Activated T-cell treated with anti-CD3 and anti-CD28 coated beads, Interleukin-2, amount 50 U/mL, for 72 hours (primary cell): Measurements from ENCODE around the gene VSNL1. TPM values are rescaled to one million over a fixed set of nuclear protein-coding genes. Genes with fewer than 3 reads are reported as not detected.

ENCODE experiments used
- ATAC-seq, 2 donors: fragments of 150-1000 bp; cut with Tn5 transposase; replicated peaks in 1 of 2; 2 replicates each; pipeline ENCODE4 v1.10.0; 2021; ENCODE audit warnings: moderate library complexity in 2 of 2, mild to moderate bottlenecking in 1 of 2
- DNase-seq, 2 donors: peaks; one replicate each; pipeline ENCODE4 v3.0.0; 2021 to 2022; ENCODE audit warnings: mixed read lengths in 1 of 2
- H3K27ac Mint-ChIP-seq: one replicate; pipeline ENCODE4 v1.8.0; 2022; ENCODE audit warnings: mild to moderate bottlenecking, moderate library complexity, mixed read lengths
- H3K27me3 Mint-ChIP-seq: one replicate; pipeline ENCODE4 v1.8.0; 2022; ENCODE audit warnings: low read depth, mixed read lengths
- H3K36me3 Mint-ChIP-seq, 2 donors: one replicate each; pipeline ENCODE4 v1.8.0; 2022; ENCODE audit warnings: mixed read lengths in 2 of 2, mild to moderate bottlenecking in 1 of 2; ENCODE audit not compliant: insufficient read depth in 2 of 2
- H3K4me1 Mint-ChIP-seq: one replicate; pipeline ENCODE4 v1.8.0; 2022; ENCODE audit warnings: low read depth, mixed read lengths
- H3K4me3 Mint-ChIP-seq, 2 donors: one replicate each; pipeline ENCODE4 v1.8.0; 2022; ENCODE audit warnings: mild to moderate bottlenecking in 2 of 2, mixed read lengths in 2 of 2, moderate library complexity in 2 of 2
- H3K9me3 Mint-ChIP-seq, 2 donors: one replicate each; pipeline ENCODE4 v1.8.0; 2022; ENCODE audit warnings: mixed read lengths in 2 of 2
- total RNA-seq, 2 donors: library from RNA; stranded (reverse); gene quantifications; one replicate each; pipeline ENCODE4 v1.2.3, GENCODE V29; 2022

The VSNL1 gene
- total RNA-seq, 2 donors from 2014 or later = not detected

DNA sequence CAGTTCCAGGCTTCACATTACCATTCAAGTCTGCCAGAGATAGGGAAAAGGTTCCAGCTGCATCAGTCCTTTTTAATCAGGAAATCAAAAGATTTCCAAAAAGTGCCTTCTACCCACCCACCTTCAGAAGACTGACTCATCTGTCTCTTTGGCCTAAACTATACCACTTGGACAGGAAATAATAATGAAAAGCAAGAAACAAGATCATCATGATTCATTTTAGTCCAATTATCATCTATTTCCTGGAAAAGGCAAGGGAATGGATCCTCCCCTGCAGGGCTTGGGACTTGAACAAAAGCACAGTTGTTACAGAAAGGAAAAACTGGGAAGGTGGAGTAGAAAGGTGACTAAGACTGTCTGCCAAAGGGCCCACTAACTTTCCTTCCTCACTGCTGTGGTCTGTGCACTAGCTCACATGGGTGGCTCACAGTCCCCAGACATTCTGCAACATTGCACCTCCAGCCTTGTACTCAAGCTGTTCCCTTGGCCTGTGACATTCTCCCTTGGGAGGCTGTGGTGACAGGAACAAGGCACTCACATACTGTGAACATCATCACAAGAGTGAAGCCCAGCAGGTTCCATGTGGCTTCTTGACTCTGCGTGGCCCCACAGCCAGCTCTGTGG is 75.3 kb downstream of the VSNL1 start:
- H3K4me1 Mint-ChIP-seq = no peaks in the 10 kb centered on the region
- no peak overlapping the region for H3K4me3 Mint-ChIP-seq
- no peaks in the 10 kb centered on the region for H3K9me3 Mint-ChIP-seq
- peaks cover 29% of the 10 kb centered on the region for H3K27me3 Mint-ChIP-seq
- ATAC-seq (no peak), DNase-seq (no peak)
- no peak overlapping the region for H3K27ac Mint-ChIP-seq
- no peaks in the 10 kb centered on the region for H3K36me3 Mint-ChIP-seq

DNA sequence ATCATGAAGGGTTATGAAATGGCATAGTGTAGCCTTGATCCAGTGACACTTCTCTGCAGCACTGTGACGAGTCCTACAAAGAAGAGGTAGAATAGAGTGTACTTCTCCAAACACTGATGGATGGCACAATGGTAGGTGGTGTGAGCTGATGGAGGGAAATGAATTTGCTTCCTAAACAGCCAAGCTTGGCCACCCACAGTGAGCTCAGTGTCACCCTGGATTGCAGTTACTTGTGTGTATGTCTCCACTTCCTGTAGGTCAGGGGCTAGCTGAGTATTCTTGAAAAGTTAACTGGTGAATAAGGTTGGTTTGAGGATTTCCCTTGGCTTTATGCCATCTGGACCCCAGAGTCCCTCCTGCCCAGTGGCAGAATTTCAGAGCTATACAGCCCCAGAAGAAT is 75.9 kb downstream of the VSNL1 start:
- Mint-ChIP-seq H3K4me3 (no peak overlapping the region), H3K27me3 (peaks cover 32% of the 10 kb centered on the region), H3K9me3 (no peaks in the 10 kb centered on the region), H3K36me3 (no peaks in the 10 kb centered on the region), H3K4me1 (no peaks in the 10 kb centered on the region), H3K27ac (no peak overlapping the region)
- ATAC-seq = no peak
- DNase-seq = no peak

DNA sequence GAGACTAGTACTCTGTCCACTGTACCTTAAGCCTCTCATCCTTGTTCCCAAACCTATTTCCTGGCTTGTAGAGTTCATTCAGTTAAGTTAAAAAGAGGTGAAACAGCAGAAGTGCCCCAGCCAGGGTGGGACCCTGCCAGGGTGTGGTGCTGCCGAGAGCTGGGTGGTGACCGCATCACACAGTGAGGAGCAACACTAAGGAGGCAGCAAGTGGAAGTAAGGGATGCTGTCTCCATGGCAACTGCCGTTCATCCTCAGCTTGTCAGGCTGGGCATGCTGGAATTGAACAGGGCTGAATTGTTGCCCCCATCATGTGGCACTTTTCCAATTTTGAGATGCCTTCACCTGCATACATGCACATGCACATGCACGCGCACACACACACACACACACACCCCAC is 77.0 kb downstream of the VSNL1 start:
- Mint-ChIP-seq H3K4me3 (no peak overlapping the region), H3K36me3 (no peaks in the 10 kb centered on the region), H3K27ac (no peak overlapping the region), H3K9me3 (no peaks in the 10 kb centered on the region), H3K27me3 (peaks cover 32% of the 10 kb centered on the region), H3K4me1 (no peaks in the 10 kb centered on the region)
- DNase-seq (no peak), ATAC-seq (no peak)

DNA sequence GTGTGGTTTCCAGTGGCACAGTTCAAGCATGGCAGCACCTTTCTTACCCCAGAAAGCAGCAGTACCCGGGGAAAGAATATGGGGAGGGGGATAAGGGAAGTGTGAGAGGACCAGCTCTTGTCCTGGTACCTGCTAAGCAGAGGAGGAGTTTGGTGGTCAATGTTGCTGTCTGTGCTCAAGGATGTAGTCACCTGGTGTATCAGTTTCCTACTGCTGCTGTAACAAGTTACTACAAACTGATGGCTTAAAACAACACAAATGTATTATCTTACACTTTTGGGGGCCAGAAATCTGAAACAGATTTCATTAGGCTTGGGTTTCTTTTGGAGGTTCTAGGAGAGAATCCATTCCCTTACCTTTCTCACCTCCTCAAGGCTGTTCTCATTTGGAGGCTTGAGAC is 77.5 kb downstream of the VSNL1 start:
- no peaks in the 10 kb centered on the region for H3K36me3 Mint-ChIP-seq
- no peak overlapping the region for H3K4me3 Mint-ChIP-seq
- ATAC-seq (no peak), DNase-seq (no peak)
- no peaks in the 10 kb centered on the region for H3K4me1 Mint-ChIP-seq
- no peaks in the 10 kb centered on the region for H3K9me3 Mint-ChIP-seq
- H3K27me3 Mint-ChIP-seq = peaks cover 30% of the 10 kb centered on the region
- H3K27ac Mint-ChIP-seq = no peak overlapping the region

DNA sequence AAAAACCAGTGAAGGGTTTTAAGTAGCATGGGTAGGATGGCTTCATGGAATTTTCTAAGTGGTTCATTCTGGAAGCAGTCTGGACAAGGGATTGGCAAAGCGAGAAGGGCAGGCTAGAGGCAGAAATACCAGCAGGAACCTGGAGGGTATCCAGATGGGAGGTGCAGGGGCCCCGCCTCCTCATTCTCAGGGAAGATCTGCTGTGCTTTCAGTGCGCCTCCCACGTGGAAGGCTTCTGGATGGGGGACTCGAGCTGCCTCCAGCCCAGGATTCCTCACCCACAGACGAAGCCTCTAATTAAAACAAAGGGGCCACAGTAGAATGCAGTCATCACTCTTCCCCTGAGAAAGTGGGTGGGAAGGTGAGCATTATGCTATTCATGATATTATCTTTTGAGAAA is 79.8 kb downstream of the VSNL1 start:
- ATAC-seq (no peak), DNase-seq (no peak)
- H3K36me3 Mint-ChIP-seq = no peaks in the 10 kb centered on the region
- no peaks in the 10 kb centered on the region for H3K4me1 Mint-ChIP-seq
- H3K4me3 Mint-ChIP-seq = no peak overlapping the region
- peaks cover 23% of the 10 kb centered on the region for H3K27me3 Mint-ChIP-seq
- no peak overlapping the region for H3K27ac Mint-ChIP-seq
- no peaks in the 10 kb centered on the region for H3K9me3 Mint-ChIP-seq

DNA sequence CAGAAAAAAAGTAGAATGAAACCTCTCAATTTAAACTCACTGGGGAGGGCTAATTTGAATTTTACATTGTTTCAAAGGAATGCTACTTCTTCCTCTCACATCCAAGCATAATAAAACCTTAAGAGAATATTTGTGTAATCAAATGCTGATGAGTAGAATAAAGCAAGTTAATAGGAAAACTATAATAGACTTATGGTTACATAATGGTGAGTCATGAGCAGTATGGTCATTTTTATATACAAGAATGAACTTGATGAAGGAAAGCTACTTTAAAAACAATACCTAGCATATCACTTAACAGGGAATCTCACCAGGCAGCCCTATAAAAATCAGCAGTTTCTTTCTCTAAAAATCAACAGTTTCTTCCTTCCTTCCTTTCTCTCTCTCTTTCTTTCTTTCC is 80.3 kb downstream of the VSNL1 start:
- Mint-ChIP-seq H3K36me3 (no peaks in the 10 kb centered on the region), H3K27ac (no peak overlapping the region), H3K4me1 (no peaks in the 10 kb centered on the region), H3K4me3 (no peak overlapping the region), H3K9me3 (no peaks in the 10 kb centered on the region), H3K27me3 (peaks cover 23% of the 10 kb centered on the region)
- DNase-seq (no peak), ATAC-seq (no peak)

DNA sequence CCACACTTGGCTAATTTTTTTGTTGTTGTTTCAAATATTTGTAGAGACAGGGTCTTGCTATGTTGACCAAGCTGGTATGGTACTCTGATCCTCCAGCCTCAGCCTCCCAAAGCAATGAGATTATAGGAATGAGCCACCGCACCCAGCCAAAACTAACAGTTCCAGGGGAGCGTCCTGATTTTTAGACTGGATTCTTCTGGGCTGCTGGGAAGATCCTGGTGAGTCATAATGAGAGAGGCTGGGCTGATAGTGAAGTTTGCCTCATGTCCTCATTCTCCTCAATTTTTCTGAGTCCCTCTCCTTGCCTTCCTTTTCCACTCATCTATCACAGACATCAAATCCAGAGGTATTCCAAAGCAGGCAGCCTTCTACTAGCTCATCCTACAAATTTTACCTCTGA is 81.3 kb downstream of the VSNL1 start:
- no peaks in the 10 kb centered on the region for H3K36me3 Mint-ChIP-seq
- no peak overlapping the region for H3K27ac Mint-ChIP-seq

DNA sequence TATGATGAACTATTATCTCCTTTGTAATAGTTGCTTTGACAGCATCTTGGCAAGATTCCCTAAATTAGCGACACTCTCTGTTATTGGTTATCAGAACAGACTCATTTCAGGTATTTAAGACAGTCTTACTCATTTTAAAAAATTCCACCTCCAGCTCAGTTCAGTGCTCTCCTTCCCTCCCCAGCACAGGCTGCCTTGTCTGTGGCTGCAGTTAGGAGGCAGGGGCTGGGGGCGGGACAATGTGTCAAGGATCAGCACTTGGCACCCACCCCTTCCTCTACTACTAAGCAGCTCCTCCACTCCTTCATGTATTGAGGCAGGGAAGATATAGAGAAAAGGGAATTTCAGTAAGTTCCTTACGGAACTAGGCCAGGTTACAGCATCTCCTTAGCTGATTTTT is 85.0 kb downstream of the VSNL1 start:
- Mint-ChIP-seq H3K27me3 (peaks cover 13% of the 10 kb centered on the region), H3K36me3 (no peaks in the 10 kb centered on the region), H3K27ac (no peak overlapping the region), H3K4me3 (no peak overlapping the region), H3K4me1 (no peaks in the 10 kb centered on the region), H3K9me3 (no peaks in the 10 kb centered on the region)
- ATAC-seq = no peak
- DNase-seq = no peak

More for the DNA sequence above, 81.3 kb downstream of the VSNL1 start:
- Mint-ChIP-seq H3K4me1 (no peaks in the 10 kb centered on the region), H3K27me3 (peaks cover 23% of the 10 kb centered on the region), H3K4me3 (no peak overlapping the region), H3K9me3 (no peaks in the 10 kb centered on the region)
- no peak for DNase-seq
- ATAC-seq = no peak

DNA sequence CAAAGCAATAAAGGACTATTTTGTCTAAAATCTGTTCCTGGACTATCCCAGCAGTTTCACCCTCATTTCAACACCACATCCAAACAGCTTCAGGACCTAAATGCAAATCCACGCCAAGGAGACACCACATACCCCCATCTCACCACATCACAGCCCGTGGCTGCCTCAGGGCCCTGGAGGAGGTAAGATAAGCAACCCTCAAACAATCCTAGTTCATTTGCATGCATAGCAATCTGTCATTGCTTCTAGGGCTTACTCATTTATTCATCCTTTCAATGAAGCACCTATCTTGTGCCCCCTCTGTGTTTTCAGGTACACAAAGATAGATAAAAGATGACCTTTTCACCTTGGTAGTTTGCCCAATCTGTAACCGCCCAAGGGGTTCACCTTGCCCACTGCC is 86.5 kb downstream of the VSNL1 start:
- Mint-ChIP-seq H3K27ac (no peak overlapping the region), H3K9me3 (no peaks in the 10 kb centered on the region), H3K4me3 (no peak overlapping the region), H3K27me3 (peaks cover 4% of the 10 kb centered on the region), H3K4me1 (no peaks in the 10 kb centered on the region), H3K36me3 (no peaks in the 10 kb centered on the region)
- ATAC-seq = no peak
- DNase-seq = no peak

DNA sequence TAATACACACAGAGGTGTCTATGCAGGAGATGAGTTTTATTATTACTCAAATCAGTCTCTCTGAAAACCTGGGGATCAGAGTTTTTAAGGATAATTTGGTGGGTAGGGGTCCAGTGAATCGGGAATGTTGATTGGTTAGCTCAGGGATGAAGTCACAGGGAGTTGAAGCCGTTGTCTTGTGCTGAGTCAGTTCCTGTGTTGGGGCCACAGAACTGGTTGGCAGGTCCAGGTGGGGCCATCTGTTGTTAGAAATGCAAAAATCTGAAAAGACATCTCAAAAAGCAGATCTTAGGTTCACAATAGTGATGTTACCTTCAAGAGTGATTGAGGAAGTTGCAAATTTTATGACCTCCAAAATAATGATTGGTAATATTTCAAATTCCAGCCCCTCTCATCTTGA is 86.9 kb downstream of the VSNL1 start:
- Mint-ChIP-seq H3K4me1 (no peaks in the 10 kb centered on the region), H3K4me3 (no peak overlapping the region), H3K27ac (no peak overlapping the region), H3K9me3 (no peaks in the 10 kb centered on the region), H3K36me3 (no peaks in the 10 kb centered on the region), H3K27me3 (peaks cover 4% of the 10 kb centered on the region)
- ATAC-seq (no peak), DNase-seq (no peak)

DNA sequence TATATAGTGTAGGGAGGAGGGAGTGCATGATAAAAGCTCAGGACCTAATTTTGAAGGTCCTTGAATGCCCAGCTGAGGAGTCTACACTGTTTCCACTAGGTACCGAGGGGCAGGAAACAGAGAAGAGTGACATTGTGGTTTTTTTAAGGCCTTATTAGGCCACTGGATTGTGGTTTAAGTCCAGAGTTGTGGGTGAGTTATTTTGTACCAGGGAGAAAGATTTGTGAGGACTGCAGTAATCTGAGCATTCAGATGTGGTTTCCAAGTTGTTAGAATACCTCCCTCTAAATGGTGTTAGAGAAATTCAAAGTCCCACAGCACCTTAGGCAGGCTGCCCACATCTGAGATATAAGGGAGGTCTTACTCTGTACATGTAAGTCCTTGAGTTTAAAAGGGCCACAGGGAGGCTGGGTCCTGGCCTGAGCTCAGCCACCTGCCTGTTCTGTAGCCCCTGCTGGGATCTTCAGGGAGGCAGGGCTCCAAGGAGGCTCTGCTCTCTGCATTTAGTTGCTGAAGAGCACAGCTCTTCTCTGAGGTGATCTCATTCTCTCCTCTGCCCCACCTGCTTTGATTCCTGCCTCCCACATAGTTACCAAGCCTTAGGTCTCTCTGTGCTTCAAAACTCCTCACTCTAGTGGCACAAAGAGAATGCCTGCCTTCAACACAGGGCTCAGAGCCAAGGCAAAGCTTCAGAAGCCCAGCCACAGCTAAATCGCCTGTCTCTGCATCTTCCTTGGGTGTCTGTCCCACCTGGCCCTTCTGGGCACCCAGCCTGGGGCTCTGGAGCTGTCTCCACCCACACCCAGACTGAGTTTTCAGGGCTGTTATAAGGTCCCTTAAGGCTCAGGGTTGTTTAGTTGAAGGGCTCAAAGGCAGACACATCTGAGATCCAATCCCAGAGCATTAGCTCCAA is 88.1 kb downstream of the VSNL1 start:
- Mint-ChIP-seq H3K27ac (peak overlapping the region; percentile 44), H3K4me1 (no peaks in the 10 kb centered on the region), H3K4me3 (no peak overlapping the region), H3K9me3 (no peaks in the 10 kb centered on the region), H3K27me3 (peaks cover 4% of the 10 kb centered on the region), H3K36me3 (no peaks in the 10 kb centered on the region)
- no peak for ATAC-seq
- DNase-seq = no peak

DNA sequence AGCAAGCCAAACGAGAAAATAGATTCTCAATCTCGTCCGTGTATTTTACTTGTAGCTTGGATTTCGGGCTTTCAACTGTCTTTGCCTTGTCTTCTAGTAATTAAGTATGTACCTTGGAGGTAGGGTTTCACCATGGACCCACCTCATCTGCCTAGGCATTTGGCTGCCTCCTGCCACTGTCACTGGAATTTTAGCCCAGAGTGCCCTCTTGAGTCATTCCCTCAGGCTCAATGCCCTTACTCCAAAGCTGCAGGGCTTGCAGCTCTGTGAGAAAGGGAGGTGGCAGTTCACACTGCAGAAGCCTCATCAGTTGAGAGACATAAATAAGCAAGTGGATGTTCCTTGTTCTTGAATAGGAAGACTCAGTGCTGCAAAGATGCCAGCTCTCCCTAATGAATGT is 89.6 kb downstream of the VSNL1 start:
- no peak for DNase-seq
- Mint-ChIP-seq H3K9me3 (no peaks in the 10 kb centered on the region), H3K36me3 (no peaks in the 10 kb centered on the region), H3K27me3 (no peaks in the 10 kb centered on the region), H3K27ac (no peak overlapping the region), H3K4me3 (no peak overlapping the region), H3K4me1 (no peaks in the 10 kb centered on the region)
- no peak for ATAC-seq

DNA sequence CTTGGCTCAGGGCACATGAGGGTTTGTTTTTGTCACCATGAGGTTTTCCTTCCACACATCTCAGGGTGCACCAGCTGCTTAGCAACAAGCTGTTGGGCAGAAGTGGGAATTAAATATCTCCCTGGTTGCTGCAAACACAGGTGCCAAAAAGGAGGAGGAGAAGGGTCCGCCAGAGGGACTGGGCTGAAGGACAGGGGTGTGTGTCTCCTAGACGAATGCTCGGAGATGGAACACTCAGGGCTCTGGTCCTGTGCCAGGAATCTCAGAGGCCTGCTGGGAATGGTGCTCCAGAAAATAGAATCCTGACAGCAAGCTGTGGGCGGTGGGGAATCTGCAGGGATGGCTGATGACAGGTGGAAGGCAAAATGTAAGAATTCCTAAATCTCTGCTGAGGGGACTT is 94.5 kb downstream of the VSNL1 start:
- Mint-ChIP-seq H3K9me3 (no peaks in the 10 kb centered on the region), H3K4me3 (no peak overlapping the region), H3K36me3 (no peaks in the 10 kb centered on the region), H3K4me1 (no peaks in the 10 kb centered on the region), H3K27ac (no peak overlapping the region), H3K27me3 (no peaks in the 10 kb centered on the region)
- ATAC-seq (no peak), DNase-seq (no peak)

DNA sequence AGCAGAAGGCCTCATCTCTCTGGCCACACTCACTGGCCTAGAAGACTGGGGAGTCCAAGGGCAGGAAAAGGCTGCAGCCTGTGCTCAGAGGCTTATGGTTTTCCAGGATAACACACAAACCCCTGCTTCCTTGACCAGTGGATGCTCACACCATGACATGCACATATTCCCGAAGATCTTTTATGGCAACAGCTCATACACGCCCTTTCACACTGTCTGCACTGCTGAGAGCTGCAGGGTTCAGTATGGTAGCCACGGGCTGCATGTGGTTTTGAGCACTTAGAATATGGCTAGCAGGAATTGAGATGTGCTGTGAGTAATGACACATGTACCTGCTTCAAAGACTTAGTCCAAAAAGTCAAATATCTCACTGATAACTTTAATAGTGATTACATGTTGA is 95.8 kb downstream of the VSNL1 start:
- H3K27me3 Mint-ChIP-seq = peaks cover under 1% of the 10 kb centered on the region
- no peaks in the 10 kb centered on the region for H3K4me1 Mint-ChIP-seq
- no peaks in the 10 kb centered on the region for H3K36me3 Mint-ChIP-seq
- no peak overlapping the region for H3K4me3 Mint-ChIP-seq
- no peaks in the 10 kb centered on the region for H3K9me3 Mint-ChIP-seq
- ATAC-seq (no peak), DNase-seq (no peak)
- H3K27ac Mint-ChIP-seq = no peak overlapping the region
